ENCODE data around the gene PSPH. TPM values are rescaled to one million over a fixed set of nuclear protein-coding genes. Genes with fewer than 3 reads are reported as not detected.

Gene PSPH
- total RNA-seq, 1 experiment from 2014 or later = 52.1 TPM

GRCh38 chr7:56026538-56026937, 24.7 kb downstream of the PSPH start:
- Histone ChIP-seq H3K9me3 (ENCODE audit: control insufficient read depth, low read depth, low read length) (no peaks in the 10 kb centered on the region), H3K23ac (ENCODE audit: insufficient read length, low read depth, low read length) (no peak overlapping the region), H2AFZ (ENCODE audit: low read length) (no peak overlapping the region), H3T11ph (ENCODE audit: low read length) (no peak overlapping the region), H3K18ac (ENCODE audit: insufficient read length, low read depth, low read length) (no peak overlapping the region), H4K20me1 (ENCODE audit: control insufficient read depth, insufficient read depth, insufficient read length) (no peaks in the 10 kb centered on the region), H3K14ac (ENCODE audit: insufficient read depth, low read length) (no peak overlapping the region), H3K23me2 (ENCODE audit: insufficient read length, low read depth, low read length, poor library complexity, severe bottlenecking) (no peaks in the 10 kb centered on the region), H2BK5ac (ENCODE audit: insufficient read length, low read length) (no peak overlapping the region), H3K79me2 (ENCODE audit: insufficient read depth, low read length) (no peaks in the 10 kb centered on the region), H2BK20ac (ENCODE audit: low read depth, low read length, poor library complexity, severe bottlenecking) (no peak overlapping the region), H2BK120ac (ENCODE audit: low read depth, low read length, poor library complexity, severe bottlenecking) (no peak overlapping the region), H3K4me2 (ENCODE audit: insufficient read depth, insufficient read length, low read length) (no peak overlapping the region), H4K8ac (replicated peaks; ENCODE audit: insufficient read length, low read depth, low read length) (no peak overlapping the region), H3K4ac (ENCODE audit: low read depth, low read length) (no peak overlapping the region), H2BK15ac (ENCODE audit: low read depth, low read length) (no peak overlapping the region), H3K27me3 (ENCODE audit: insufficient read depth, low read length) (no peaks in the 10 kb centered on the region), H3K4me1 (ENCODE audit: insufficient read depth, low read length) (no peaks in the 10 kb centered on the region), H4K5ac (ENCODE audit: insufficient read length, low read depth, low read length) (no peak overlapping the region), H3K79me1 (ENCODE audit: insufficient read depth, low read depth, low read length, poor library complexity, severe bottlenecking) (no peaks in the 10 kb centered on the region), H3K56ac (ENCODE audit: insufficient read length, low read depth, low read length) (no peak overlapping the region), H2BK12ac (ENCODE audit: insufficient read length, low read depth, low read length) (no peak overlapping the region), H3K27ac (ENCODE audit: insufficient read length, low read depth, low read length) (no peak overlapping the region), H3K9ac (ENCODE audit: extremely low read depth, insufficient read length, low read length) (no peak overlapping the region), H4K91ac (ENCODE audit: insufficient read length, low read depth, low read length) (no peak overlapping the region), H2AK5ac (ENCODE audit: insufficient read length, low read length) (no peak overlapping the region)
- no CpG with 5 or more reads among the region's 2 CpGs for WGBS (ENCODE audit: extremely low coverage, insufficient read length, low lambda C conversion rate)
- Mint-ChIP-seq H3K4me1 (no peaks in the 10 kb centered on the region; a peak in 1 of 4 replicates), H3K4me3 (no peak overlapping the region), H3K27me3 (ENCODE audit: low read depth) (no peaks in the 10 kb centered on the region), H3K9me3 (no peaks in the 10 kb centered on the region), H3K36me3 (ENCODE audit: insufficient read depth in 1 of 3, low read depth in 3 of 3) (peaks cover 35 to 66% (median 61%) of the 10 kb centered on the region in 3 experiments), H3K27ac (no peak overlapping the region; a peak in 1 of 7 replicates)
- no peak for DNase-seq
- no peak for TF ChIP-seq CTCF (conservative IDR thresholded peaks at IDR 0.05)
